NCI-H1092 treated with DMSO at 0.1 percent for 48 hours (cell line): ENCODE measurements around the gene ALG9.
A peak's percentile ranks its signal among the peaks of the same experiment; 100 is the strongest.
"Not testable (repeated sequence)": the region's sequence is repeated elsewhere in the genome, so short reads cannot be mapped to it uniquely, and the experiment has no call there.

Experiments used
- DNase-seq: peaks from one replicate; lab custom pipeline; 2025; lab: John Stamatoyannopoulos, UW

ALG9 gene, protein sequence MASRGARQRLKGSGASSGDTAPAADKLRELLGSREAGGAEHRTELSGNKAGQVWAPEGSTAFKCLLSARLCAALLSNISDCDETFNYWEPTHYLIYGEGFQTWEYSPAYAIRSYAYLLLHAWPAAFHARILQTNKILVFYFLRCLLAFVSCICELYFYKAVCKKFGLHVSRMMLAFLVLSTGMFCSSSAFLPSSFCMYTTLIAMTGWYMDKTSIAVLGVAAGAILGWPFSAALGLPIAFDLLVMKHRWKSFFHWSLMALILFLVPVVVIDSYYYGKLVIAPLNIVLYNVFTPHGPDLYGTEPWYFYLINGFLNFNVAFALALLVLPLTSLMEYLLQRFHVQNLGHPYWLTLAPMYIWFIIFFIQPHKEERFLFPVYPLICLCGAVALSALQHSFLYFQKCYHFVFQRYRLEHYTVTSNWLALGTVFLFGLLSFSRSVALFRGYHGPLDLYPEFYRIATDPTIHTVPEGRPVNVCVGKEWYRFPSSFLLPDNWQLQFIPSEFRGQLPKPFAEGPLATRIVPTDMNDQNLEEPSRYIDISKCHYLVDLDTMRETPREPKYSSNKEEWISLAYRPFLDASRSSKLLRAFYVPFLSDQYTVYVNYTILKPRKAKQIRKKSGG

DNA sequence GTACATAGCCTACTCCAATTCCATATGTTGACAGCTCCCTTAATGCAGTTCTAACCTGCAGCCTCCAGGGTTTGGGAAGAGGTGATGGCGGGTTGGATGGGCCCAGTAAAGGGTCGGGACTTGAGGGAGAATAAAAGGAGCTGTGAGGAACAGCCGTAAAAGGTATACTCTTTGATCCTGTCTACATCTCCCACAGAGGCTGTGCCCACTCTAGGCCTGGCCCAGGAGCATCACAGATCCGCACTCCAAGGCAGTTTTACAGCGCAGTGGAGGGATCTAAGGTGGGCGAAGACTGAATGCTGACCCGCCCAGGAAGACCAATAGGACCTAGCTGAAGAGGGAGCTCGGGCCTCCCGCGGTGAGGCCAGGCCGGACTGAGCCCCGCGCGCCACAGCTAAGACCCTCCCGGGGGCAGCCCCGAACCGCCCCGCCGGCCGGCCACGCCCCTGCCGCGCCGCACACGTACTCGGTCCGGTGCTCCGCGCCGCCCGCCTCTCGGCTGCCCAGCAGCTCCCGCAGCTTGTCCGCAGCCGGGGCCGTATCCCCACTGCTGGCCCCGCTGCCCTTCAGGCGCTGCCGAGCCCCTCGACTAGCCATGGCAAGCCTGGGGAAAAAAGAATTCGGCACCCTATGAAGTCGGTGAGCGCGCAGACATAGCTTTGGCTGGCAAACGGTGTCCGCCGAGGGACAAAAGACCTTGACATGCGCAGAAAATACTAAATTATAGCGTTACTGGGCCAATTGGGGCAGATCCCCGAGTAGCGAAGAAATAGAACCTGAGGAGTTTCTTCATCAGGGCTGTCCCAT lies at the start of gene ALG9:
Gene ALG9, minus strand, starts transcription at position 696 of the 807 bp plus-strand sequence. Its CDS starts 99 bp downstream, at position 597.
- peak; percentile 89 for DNase-seq

DNA sequence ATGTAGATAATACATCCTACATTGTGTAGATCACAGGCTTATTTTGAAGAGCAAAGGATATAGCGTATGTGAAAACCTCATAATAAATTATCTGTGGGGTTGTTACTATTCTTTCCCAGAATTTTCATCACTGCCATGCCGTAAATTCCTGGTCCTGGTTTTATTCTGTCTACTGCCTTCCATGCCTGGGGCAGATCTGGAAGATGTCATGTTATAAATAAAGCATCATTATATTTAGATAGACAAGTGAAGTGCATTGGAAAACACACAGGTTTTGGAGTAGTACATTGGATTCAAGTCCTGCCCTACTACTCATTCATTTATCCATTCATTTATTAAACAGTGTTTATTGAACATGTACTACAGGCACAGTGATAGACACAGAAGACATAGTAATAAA lies 49.5 kb upstream of the ALG9 start:
- no peak for DNase-seq

DNA sequence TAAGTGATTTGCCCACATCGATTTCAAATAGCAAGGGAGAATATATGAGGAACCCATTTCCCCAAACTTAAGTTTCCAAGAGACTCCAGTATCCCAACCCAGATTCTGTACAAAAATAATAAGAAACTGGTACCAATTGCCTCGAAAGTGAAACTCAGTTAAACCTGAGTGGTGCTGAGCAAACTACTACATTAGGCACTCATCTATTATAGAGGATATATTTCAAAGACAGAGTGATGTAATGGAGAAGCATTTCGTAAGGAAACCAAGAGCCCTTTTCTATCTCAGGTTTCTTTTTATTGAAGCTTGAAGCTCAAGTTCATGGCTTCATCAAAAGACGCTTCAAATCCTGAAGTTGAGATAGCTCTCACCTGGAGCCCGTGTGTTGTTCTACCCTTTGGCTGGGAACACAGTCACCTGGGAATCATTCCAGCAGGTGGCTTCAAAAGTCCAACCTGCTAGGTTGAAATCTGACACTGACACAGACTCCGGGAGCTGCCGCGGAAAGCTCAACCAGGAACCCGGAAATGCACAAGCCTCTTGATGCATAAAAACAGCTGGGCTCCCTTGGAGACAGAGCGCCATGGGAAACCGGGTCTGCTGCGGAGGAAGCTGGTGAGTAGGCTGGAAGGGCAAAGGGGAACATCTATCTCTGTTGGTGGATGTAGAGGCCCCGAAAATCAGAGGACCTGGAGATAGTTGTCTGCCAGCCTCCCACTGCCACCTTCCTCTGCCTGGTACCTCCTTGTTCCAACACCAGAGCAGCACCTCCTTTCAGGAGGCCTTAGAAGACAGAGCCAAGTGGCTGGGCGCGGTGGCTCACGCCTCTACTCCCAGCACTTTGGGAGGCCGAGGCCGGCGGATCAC lies 47.2 kb upstream of the ALG9 start, which contains the start of gene C11orf52:
Gene C11orf52, plus strand, starts transcription at position 524 of the 867 bp plus-strand sequence. Its CDS starts 60 bp downstream, at position 584.
- DNase-seq, result peak; percentile 84

DNA sequence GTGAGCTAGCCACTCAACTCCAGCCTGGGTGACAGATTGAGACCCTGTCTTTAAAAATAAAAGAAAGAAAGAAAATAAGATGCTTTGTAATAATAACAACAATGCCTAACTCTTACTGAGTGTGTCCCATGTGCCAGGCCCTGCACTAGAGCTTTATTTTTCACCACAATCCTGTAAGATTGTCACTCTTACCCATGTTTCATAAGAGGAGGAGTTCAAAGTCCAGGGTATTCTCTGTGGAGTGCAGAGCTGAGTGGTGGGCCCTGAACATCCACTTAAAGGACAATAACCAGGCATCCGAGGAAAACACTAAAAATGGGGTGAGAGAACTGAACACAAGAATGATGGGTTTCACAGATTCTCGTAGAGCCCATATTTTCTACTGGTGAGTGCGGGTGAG lies 46.4 kb upstream of the ALG9 start:
- no peak for DNase-seq

DNA sequence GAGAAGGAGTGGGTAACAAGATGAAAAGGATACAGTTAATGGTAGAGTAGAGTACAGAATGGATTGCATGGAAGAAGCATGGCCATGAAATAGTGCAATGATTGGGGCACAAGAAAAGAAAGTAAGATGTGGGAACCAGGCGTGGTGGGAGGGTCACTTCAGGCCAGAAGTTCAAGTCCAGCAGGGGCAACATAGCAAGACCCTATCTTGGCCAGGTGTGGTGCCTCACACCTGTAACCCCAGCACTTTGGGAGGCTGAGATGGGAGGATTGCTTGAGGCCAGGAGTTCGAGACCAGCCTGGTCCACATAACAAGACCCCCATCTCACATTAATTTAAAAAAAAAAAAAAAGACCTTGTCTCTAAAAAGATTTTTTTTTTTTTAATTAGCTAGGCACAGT lies 45.9 kb upstream of the ALG9 start:
- no peak for DNase-seq

DNA sequence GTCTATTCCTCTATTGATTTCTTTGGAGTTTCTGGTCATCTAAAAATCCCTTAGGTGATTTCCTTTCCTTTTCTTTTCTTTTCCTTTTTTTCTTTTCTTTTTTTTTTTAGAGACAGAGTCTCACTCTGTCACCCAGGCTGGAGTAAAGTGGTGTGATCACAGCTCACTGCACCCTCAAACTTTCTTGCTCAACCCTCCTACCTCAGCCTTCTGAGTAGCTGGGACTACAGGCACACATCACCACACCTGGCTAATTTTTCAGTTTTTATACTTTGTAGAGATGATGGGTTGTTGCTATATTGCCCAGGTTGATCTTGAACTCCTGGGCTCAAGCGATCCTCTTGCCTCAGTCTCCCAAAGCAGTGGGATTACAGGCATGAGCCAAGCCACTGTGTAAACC lies 45.4 kb upstream of the ALG9 start:
- DNase-seq, result no peak

DNA sequence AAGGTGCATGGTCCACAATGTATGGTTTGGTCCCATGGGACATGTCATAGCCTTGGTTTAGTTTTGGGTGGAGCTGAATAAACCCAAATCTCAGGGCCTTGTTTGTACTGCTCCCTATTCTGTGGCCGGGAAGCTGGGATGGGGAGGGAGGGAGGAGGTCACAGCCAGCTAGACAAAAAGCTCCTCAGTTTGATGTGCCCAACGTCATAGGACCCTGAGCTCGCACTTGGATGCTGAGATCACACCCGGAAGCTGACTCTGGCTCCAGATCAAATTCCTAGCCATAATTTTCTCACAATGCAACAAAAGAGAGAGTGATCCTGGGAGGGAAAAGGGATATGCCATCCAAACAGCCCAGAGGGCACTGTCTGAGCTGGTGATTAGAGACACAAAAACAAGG lies 42.6 kb upstream of the ALG9 start:
- DNase-seq, result no peak

DNA sequence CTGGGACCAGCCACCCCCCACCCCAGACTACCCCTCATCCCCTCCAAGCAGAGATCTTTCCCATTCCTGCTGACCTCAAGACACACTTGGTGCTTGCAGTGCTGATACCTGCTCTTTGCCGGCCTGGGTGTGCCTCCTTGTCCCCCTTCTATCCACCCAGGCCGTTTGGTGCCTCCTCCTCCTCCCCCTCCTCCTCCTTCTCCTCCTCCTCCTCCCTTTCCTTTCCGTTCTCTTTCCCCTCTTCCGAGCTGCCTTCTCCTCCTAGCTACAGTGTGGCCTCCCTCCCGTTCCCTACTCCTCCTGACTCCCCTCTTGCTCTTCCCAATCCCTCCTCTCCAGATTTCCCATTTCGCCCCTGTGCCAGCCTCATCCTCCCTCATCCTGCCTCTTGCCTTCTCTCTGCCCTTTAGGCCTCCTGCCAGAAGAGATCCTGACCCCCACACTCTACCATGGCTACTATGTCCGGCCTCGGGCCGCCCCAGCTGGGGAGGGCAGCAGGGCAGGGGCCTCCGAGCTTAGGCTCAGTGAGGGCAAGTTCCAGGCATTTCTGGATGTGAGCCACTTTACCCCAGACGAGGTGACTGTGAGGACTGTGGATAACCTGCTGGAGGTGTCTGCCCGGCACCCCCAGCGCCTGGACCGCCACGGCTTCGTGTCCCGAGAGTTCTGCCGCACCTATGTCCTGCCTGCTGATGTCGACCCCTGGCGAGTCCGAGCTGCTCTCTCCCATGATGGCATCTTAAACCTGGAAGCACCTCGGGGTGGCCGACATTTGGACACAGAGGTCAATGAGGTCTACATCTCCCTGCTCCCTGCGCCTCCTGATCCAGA lies 41.9 kb upstream of the ALG9 start:
- DNase-seq, result no peak

DNA sequence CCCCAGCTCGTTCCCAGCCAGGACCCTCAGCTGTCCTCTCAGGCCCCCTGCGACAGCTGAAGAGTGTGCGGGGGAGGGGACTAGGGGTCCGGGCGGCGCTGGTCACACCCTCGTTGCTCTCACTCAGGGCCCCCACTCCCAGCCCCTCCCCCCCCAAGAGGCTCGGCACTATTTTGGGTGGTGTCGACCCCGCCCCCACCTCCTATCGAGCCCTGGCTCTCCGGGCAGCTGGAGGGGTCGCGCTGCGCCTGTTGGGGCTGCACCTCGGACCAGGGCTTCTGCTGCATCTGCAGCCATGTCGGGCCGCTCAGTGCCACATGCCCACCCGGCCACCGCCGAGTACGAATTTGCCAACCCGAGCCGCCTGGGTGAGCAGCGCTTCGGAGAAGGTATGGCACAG lies 41.2 kb upstream of the ALG9 start, which contains the start of gene HSPB2:
Gene HSPB2, plus strand, starts transcription at position 200 of the 400 bp plus-strand sequence. Its CDS starts 96 bp downstream, at position 296.
- DNase-seq, result no peak

DNA sequence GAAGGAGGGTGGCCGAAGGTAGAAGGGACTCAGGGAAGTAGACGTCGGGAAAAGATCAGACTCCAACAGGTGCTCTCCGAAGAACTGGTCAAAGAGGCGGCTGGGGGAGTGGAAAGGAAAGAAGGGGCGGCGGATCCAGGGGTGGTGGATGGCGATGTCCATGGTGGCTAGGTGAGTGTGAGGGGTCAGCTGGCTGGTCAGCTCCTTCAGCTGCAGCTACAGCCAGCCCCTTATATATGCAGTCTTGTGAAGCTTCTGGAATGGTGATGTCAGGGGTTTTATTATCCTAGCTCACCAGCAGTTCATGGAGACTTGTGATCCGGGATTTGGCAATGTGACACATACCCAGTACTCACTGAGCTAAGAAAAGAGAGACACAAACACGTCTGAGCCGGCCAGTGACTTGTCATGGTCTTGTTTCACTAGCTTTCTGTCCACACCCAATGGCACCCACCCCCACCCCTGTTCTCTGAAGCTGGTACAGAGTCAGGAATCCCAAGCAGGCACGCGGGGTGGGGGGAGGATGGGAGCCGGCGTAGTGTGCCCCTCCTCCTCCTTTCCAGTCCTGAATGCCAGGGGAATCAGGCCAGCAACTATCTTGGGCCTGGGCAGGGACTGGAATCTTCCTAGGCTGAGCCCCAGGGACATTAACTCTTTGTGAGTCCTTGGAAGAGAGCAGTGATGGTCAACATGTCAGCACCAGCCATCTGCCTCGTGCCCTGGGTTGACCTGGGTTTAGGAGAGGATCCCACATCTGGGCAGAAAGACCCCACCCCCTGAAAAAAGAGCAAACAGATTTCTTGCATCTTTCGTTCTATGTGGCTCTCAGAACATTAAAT lies 40.4 kb upstream of the ALG9 start, which contains the start of gene CRYAB:
Gene CRYAB, minus strand, starts transcription at position 208 of the 839 bp plus-strand sequence. Its CDS starts 46 bp downstream, at position 162.
- no peak for DNase-seq

DNA sequence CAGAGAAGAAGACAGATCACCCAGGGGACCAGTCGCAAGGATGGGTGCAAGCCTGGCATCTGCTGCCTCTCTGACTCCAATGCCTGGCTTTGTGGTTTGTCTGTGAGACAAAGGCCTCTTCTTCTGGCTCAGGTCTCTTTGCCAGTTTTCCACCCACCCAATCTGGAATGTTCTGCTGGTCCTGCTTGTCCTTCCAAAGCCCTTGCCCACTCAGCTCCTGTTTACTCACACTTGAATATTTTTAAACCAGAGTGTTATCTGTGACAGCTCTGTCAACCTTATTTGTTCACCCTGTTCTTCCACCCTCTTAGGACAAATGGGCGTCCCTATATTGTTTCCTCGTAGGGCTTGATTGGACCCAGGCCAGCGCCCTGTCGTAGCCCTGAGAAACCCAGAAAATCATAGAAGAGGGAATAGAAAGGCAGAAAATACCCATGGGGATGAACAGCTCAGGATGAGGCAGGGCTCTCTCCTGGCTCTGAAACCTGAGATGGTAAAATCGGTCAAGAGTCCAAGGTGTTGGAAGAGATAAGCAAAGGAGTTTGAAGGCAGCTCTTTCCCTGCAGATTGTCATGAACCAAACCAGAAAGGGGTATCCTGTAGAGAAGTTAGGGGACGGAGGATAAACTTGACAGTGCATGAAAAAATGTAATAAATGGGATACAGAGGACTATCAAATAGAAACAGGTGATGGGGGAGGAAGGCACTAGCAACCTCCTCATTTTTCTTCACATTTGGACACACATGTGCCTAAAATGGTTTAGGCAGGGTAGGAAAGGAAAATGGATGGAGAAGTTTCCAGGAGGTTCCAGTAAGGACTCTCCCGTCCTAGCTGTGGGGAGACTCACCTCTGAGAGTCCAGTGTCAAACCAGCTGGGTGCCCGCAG lies 39.5 kb upstream of the ALG9 start:
- DNase-seq, result peak; percentile 34

DNA sequence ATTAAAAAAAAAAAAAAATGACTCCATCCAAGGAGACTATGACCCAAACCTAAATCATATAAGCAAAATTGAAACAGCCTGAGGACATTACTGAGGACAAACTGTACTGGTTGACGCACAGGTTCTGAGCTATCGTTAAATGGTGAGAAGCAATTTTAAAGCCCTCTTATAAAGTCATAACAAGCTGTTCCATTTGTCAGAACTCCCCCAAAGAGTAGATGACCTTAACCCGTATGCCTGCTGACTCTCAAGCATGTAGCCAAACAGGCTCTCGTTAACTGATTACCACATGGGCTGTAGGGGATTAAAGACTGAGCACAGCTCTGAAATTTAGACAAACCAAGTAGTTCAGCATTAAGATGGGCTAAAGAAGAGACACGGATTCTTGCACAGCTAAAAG lies 38.0 kb upstream of the ALG9 start:
- DNase-seq, result no peak

DNA sequence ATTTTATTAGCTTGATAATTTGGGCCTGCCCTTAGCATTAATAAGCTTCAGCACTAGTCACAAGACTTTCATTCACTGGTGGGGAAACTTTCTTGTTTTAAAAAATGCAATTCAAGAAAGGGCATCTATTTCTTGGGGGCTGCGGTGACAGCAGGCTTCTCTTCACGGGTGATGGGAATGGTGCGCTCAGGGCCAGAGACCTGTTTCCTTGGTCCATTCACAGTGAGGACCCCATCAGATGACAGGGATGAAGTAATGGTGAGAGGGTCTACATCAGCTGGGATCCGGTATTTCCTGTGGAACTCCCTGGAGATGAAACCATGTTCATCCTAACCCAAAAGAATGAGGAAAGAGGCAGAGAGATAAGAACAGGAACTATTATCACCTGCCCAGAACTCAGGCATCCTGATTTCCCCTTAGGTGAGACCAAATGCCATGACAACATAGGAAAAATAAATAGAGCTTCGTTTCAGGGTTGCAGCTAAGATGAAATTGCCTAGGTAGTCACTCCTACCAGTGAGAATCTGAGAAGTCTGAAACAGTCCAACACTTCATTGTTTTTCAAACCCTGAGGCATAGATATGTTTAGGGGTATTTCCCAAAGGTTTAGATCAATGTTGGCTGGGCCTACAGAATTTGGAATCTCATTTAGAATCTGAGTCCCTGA lies 37.4 kb upstream of the ALG9 start:
- DNase-seq, result no peak

DNA sequence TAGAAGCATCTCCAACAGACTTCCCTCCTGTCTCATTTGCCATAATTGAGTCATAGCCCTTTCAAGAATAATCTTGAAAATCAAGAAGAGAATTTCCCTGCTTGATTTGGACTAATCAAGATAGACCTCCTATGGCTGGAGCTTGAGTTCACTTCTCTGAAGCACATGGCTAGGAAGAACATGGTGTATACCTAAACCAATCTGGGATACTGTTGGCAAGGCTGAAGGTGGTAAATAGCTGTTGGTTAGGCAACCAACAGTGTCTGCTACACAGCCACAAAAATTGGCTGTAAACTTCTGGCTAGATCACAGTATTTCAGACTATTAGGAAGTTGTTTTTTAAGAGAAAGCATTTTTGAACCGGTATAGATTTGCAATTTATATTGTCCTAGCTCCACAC lies 35.3 kb upstream of the ALG9 start:
- DNase-seq, result no peak

DNA sequence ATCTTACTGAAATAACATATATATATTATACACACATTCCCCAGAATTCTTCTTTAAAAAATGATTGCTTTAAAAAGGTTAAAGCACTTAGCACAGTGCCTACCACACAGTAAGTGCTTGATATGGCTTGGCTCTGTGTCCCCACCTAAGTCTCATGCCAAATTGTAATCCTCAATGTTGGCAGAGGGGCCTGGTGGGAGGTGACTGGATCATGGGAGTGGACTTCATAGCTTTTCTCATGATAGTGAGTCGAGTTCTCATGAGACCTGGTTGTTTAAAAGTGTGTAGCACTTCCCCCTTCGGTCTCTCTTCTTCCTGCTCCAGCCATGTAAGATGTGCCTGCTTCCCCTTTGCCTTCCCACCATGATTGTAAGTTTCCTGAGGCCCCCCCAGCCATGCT lies 34.0 kb upstream of the ALG9 start:
- no peak for DNase-seq

DNA sequence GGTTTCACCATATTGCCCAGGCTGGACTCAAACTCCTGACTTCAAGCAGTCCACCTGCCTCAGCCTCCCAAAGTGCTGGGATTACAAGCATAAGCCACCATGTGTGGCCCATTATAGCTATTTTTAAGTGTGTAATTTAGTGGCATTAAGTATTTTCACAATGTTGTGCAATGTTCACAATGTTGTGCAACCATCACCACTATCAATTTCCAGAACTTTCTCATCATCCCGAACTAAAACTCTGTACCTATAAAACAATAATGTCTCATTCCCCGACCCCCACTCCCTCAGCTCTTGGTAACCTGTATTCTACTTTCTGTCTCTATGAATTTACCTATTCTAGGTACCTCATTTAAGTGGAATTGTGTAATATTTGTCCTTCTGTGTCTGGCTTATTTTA lies 15.5 kb upstream of the ALG9 start:
- DNase-seq, result no peak

DNA sequence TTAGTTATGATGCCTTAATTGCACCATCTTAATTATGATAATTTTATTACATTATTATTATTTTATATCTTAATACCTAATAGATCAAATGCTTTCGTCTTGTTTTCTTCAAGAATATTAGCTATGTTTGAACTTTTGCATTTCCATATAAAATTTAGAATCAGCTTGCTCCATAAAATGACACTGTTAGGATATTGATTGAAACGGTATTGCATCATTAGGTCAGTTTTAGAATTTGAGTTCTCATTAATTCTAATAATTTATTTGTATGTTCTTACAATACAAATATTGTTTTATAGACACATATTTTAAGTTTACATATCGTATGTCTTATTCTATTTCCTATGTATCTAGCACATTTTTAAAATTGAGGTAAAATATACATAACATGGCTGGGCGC lies 14.7 kb upstream of the ALG9 start:
- no peak for DNase-seq

DNA sequence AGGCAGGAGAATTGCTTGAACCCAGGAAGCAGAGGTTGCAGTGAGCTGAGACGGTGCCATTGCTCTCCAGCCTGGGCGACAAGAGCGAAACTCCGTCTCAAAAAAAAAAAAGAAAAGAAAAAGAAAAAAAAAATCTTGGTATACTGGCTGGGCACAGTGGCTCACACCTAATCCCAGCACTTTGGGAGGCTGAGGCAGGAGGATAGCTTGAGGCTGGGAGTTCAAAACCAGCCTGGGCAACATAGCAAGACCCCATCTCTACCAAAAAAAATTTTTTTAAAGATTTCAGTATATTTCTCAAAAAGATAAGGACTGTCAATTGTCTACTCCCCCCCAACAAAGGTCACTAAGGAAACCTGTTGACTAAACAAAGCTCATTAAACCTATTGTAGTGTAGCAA lies 13.7 kb upstream of the ALG9 start:
- not testable (repeated sequence) for DNase-seq
